Measurements from ENCODE around the gene PCDHGB3. TPM values are rescaled to one million over a fixed set of nuclear protein-coding genes. Genes with fewer than 3 reads are reported as not detected.
"Not testable (repeated sequence)": the region's sequence is repeated elsewhere in the genome, so short reads cannot be mapped to it uniquely, and the experiment has no call there.

Gene PCDHGB3
- total RNA-seq, 1 donor from 2014 or later, result 3.0 TPM

- no peak for DNase-seq (ENCODE audit: low spot score)
These were observed 13.1 kb upstream of the PCDHGB3 start for GRCh38 chr5:141356950-141357349.

GRCh38 chr5:141359790-141360426 lies 10.1 kb upstream of the PCDHGB3 start, which contains the start of gene PCDHGB2:
PCDHGB2 (plus strand) TSS chr5:141359994; CDS start chr5:141360136, 142 bp downstream.
- DNase-seq (ENCODE audit: low spot score), result no peak

- DNase-seq (ENCODE audit: low spot score), result no peak
These were observed 9.4 kb upstream of the PCDHGB3 start for GRCh38 chr5:141360685-141361084.

GRCh38 chr5:141362719-141363118 lies 7.3 kb upstream of the PCDHGB3 start:
- no peak for DNase-seq (ENCODE audit: low spot score)

GRCh38 chr5:141363952-141364660 lies 5.9 kb upstream of the PCDHGB3 start, which contains the start of gene PCDHGA5:
PCDHGA5 (plus strand) TSS chr5:141364162; CDS start chr5:141364331, 169 bp downstream.
- DNase-seq (ENCODE audit: low spot score), result no peak

- no peak for DNase-seq (ENCODE audit: low spot score)
These were observed 3.8 kb upstream of the PCDHGB3 start for GRCh38 chr5:141366016-141366896.

GRCh38 chr5:141371572-141372475 lies 1.8 kb downstream of the PCDHGB3 start:
- no peak for DNase-seq (ENCODE audit: low spot score)

GRCh38 chr5:141373673-141374317 lies 3.8 kb downstream of the PCDHGB3 start, which contains the start of gene PCDHGA6:
PCDHGA6 (plus strand) TSS chr5:141373891; CDS start chr5:141374084, 193 bp downstream.
- no peak for DNase-seq (ENCODE audit: low spot score)

- DNase-seq (ENCODE audit: low spot score), result no peak
These were observed 4.6 kb downstream of the PCDHGB3 start for GRCh38 chr5:141374627-141375026.

GRCh38 chr5:141375444-141376155 lies 5.6 kb downstream of the PCDHGB3 start:
- not testable (repeated sequence) for DNase-seq (ENCODE audit: low spot score)

- DNase-seq (ENCODE audit: low spot score), result no peak
These were observed 12.6 kb downstream of the PCDHGB3 start, which contains the start of gene PCDHGA7 for GRCh38 chr5:141382469-141383294. PCDHGA7 (plus strand) TSS chr5:141382742; CDS start chr5:141382900, 158 bp downstream.

GRCh38 chr5:141383345-141383744 lies 13.3 kb downstream of the PCDHGB3 start:
- DNase-seq (ENCODE audit: low spot score), result no peak

GRCh38 chr5:141384471-141385267 lies 14.6 kb downstream of the PCDHGB3 start:
- DNase-seq (ENCODE audit: low spot score), result no peak

- not testable (repeated sequence) for DNase-seq (ENCODE audit: low spot score)
These were observed 17.7 kb downstream of the PCDHGB3 start, which contains the start of gene PCDHGB4 for GRCh38 chr5:141387557-141388311. PCDHGB4 (plus strand) TSS chr5:141387698; CDS start chr5:141387885, 187 bp downstream.

- no peak for DNase-seq (ENCODE audit: low spot score)
These were observed 18.6 kb downstream of the PCDHGB3 start for GRCh38 chr5:141388661-141389060.

- no peak for DNase-seq (ENCODE audit: low spot score)
These were observed 19.4 kb downstream of the PCDHGB3 start for GRCh38 chr5:141389153-141390042.

All from mucosa of gallbladder (tissue), 1 donor.